Lower lobe of right lung (tissue), 2 donors: ENCODE results near the gene MAP3K5. TPM values are rescaled to one million over a fixed set of nuclear protein-coding genes. Genes with fewer than 3 reads are reported as not detected.

ENCODE experiments used
- ATAC-seq, 2 donors: fragments of 200-7000 bp; cut with Tn5 transposase; one replicate each; pipeline ENCODE4 v1.9.1; 2020 to 2022; ENCODE audit warnings: mild to moderate bottlenecking in 2 of 2, moderate library complexity in 2 of 2
- DNase-seq: peaks from one replicate; pipeline ENCODE4 v3.0.0-alpha.2; 2020
- H3K27ac ChIP-seq: fragments of 200-600 bp; one replicate; pipeline ENCODE4 v1.8.0; 2022
- H3K27me3 ChIP-seq: fragments of 200-600 bp; one replicate; pipeline ENCODE4 v1.8.0; 2022; ENCODE audit warnings: low read depth
- H3K36me3 ChIP-seq: fragments of 200-600 bp; one replicate; pipeline ENCODE4 v1.8.0; 2022; ENCODE audit warnings: mild to moderate bottlenecking
- H3K4me1 ChIP-seq: fragments of 200-600 bp; one replicate; pipeline ENCODE4 v1.8.0; 2022
- H3K4me3 ChIP-seq: fragments of 200-600 bp; one replicate; pipeline ENCODE4 v1.8.0; 2022; ENCODE audit warnings: mild to moderate bottlenecking
- H3K9me3 ChIP-seq: fragments of 200-600 bp; one replicate; pipeline ENCODE4 v1.8.0; 2022
- CTCF ChIP-seq: fragments of 200-600 bp; IDR thresholded peaks from one replicate; pipeline ENCODE4 v1.8.0; 2022; ENCODE audit warnings: antibody characterized with exemption, mild to moderate bottlenecking
- intact Hi-C: fragments of 100-400 bp; cut with DNase I; formaldehyde crosslinking; loops from one replicate; pipeline ENCODE4 v1.11.0; 2022
- total RNA-seq: library from RNA; stranded (reverse); fragmentation: NEBNext Ultra II Directional; extraction: Animal tissue kit (Norgen Biotek cat#: 25700); gene quantifications from one replicate; pipeline ENCODE4 v1.2.1, GENCODE V29; 2021
- donor health status: DM: no; HTN: yes; CAD: no; lungs with severe emphysema.

MAP3K5 gene
- total RNA-seq, 1 donor from 2014 or later, result 32.0 TPM

GRCh38 chr6:136539967-136540652 lies 252.2 kb downstream of the MAP3K5 start:
- DNase-seq (no peak), ATAC-seq (no peak)
- no peaks in the 10 kb centered on the region for H3K4me1 ChIP-seq
- intact Hi-C loops, result no loop called here
- no peaks in the 10 kb centered on the region for H3K27me3 ChIP-seq
- H3K27ac ChIP-seq, result no peak overlapping the region
- TF ChIP-seq CTCF, result no peak
- H3K9me3 ChIP-seq, result no peaks in the 10 kb centered on the region
- no peak overlapping the region for H3K4me3 ChIP-seq
- H3K36me3 ChIP-seq, result no peaks in the 10 kb centered on the region

DNA sequence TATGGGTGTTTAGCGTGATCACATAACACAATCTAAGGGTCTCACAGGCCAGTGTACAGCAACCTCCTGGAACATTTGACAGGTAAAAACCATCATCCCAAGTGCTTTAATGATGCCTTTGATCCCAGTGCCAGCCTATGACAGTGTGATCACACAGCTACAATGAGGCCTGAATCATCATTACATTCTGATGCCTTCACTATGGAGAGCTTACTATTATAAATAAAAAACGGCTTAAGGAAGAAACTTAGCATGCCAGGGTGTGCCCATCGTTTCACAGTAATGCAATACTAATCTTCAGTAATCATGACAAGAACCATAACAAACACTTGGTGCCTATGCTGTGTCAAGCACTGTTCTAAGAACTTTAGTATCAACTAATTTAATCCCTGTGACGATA lies 253.4 kb downstream of the MAP3K5 start:
- Histone ChIP-seq H3K27me3 (no peaks in the 10 kb centered on the region), H3K27ac (no peak overlapping the region), H3K4me3 (no peak overlapping the region), H3K4me1 (no peaks in the 10 kb centered on the region), H3K36me3 (no peaks in the 10 kb centered on the region), H3K9me3 (no peaks in the 10 kb centered on the region)
- TF ChIP-seq CTCF, result no peak
- intact Hi-C loops, result no loop called here
- no peak for ATAC-seq
- no peak for DNase-seq

- intact Hi-C loops, result no loop called here
- H3K27ac ChIP-seq, result no peak overlapping the region
- no peaks in the 10 kb centered on the region for H3K36me3 ChIP-seq
- H3K9me3 ChIP-seq, result no peaks in the 10 kb centered on the region
- no peak for DNase-seq
- ATAC-seq, result no peak
- TF ChIP-seq CTCF, result no peak
- no peak overlapping the region for H3K4me3 ChIP-seq
- no peaks in the 10 kb centered on the region for H3K4me1 ChIP-seq
- no peaks in the 10 kb centered on the region for H3K27me3 ChIP-seq
Observed at GRCh38 chr6:136535880-136536650, 256.2 kb downstream of the MAP3K5 start.

DNA sequence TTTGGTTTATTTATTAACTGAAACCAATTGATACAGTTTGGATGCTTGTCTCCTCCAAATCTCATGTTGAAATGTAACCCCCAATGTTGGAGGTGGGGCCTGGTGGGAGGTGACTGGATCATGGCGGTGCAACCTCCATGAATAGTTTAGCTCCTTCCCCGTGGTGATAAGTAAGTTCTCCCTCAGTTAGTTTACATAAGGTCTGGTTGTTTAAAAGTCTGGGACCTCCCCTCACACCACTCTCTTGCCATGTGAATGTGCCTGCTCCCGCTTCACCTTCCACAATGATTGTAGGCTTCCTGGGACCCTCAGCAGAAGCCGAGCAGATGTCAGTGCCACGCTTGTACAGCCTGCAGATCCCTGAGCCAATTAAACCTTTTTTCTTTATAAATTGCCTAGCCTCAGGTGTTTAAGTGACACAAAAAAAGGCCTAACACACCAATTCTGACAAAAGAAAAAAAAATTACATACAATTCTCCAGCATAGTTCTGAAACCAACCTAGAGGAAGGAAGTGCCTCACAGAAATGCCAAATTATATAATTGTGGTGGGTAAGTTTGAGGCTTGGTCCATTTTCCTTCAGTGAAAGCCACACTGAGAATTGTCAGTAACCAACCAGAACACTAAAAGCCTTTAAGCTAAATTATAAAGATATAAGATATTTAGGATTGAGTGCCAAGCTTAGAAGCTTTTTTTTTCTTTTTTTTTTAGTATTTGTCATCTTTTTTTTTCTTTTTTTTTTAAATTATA lies 257.1 kb downstream of the MAP3K5 start:
- H3K4me3 ChIP-seq, result no peak overlapping the region
- no peaks in the 10 kb centered on the region for H3K4me1 ChIP-seq
- TF ChIP-seq CTCF, result no peak
- DNase-seq (no peak), ATAC-seq (no peak)
- H3K27ac ChIP-seq, result no peak overlapping the region
- no peaks in the 10 kb centered on the region for H3K27me3 ChIP-seq
- intact Hi-C loops, result no loop called here
- no peaks in the 10 kb centered on the region for H3K36me3 ChIP-seq
- H3K9me3 ChIP-seq, result no peaks in the 10 kb centered on the region

DNA sequence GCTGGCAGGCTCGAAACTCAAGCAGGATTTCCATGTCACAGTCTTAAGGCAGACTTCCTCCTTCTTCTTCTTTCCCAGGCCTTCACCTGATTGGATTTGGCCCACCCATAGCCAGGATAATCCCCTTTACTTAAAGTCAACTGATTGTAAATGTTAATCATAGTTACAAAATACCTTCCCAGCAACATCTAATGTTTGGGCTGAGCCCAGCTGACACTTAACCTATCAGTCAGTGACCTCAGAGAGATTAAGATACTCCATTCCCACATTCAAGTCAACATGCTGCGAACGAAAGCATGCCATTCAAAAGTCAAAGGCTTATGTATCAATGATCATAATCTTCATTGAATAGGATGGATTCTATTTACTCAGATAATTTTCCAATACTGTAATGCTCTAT lies 258.0 kb downstream of the MAP3K5 start:
- TF ChIP-seq CTCF, result no peak
- DNase-seq, result no peak
- H3K9me3 ChIP-seq, result no peaks in the 10 kb centered on the region
- no peak overlapping the region for H3K27ac ChIP-seq
- no peaks in the 10 kb centered on the region for H3K4me1 ChIP-seq
- H3K4me3 ChIP-seq, result no peak overlapping the region
- intact Hi-C loops, result no loop called here
- ATAC-seq, result no peak
- H3K36me3 ChIP-seq, result no peaks in the 10 kb centered on the region
- no peaks in the 10 kb centered on the region for H3K27me3 ChIP-seq
